K562 (cell line): ENCODE measurements around the gene NIFK. TPM values are rescaled to one million over a fixed set of nuclear protein-coding genes. Genes with fewer than 3 reads are reported as not detected.

ENCODE experiments used
- ATAC-seq: fragments of 200-7000 bp; cut with Tn5 transposase; 3 replicates; pipeline ENCODE4 v1.9.1; 2020; ENCODE audit warnings: moderate library complexity
- BruUV-seq: library from RNA; stranded (reverse); fragments of 400-500 nt; replicated peaks from 2 replicates; lab custom pipeline; 2021; lab: Mats Ljungman, UMichigan
- CTCF ChIA-PET: fragments of 300-600 bp; formaldehyde crosslinking; extraction: SDS; loops from one replicate; lab custom pipeline; 2021; ENCODE audit warnings: low intra/inter-chr PET ratio; lab: Yijun Ruan, JAX
- POLR2A ChIA-PET: fragments of 300-600, 350-650 bp; sonication (Branson Sonifier 250); formaldehyde crosslinking; extraction: SDS; loops from one replicate; lab custom pipeline; 2021; ENCODE audit warnings: antibody characterized with exemption, inconsistent platforms; lab: Yijun Ruan, JAX
- DNase-seq, 4 experiments: peaks; one replicate each; pipeline versions ENCODE4 v3.0.0 to v3.0.0-alpha.2; 2011 to 2018; ENCODE audit warnings: low spot score in 3 of 4, mixed read lengths in 3 of 4; ENCODE audit errors: extremely low read depth in 1 of 4
- FAIRE-seq: peaks from 2 replicates; lab custom pipeline; 2011; peaks lifted over from hg19 to GRCh38; lab: Jason Lieb, UNC
- H2AFZ ChIP-seq: 2 replicates; pipeline ENCODE4 v1.6.0; 2011; ENCODE audit warnings: low read depth, low read length, control low read depth, inconsistent platforms
- H3K27ac ChIP-seq: fragments of 200-600 bp; 3 replicates; pipeline ENCODE4 v1.8.0; 2011; ENCODE audit warnings: low read depth, mild to moderate bottlenecking, control low read depth, inconsistent platforms, low read length, moderate library complexity, mixed read lengths; ENCODE audit errors: extremely low read depth
- H3K27me3 ChIP-seq, 2 experiments: fragments of 300-600 bp in 1 of 2; 2 replicates in 1 of 2; 3 replicates in 1 of 2; pipeline versions ENCODE4 v1.6.0 to v1.8.0; 2011; ENCODE audit warnings: inconsistent platforms in 2 of 2, low read length in 2 of 2, mild to moderate bottlenecking in 1 of 2, mixed read lengths in 1 of 2, moderate library complexity in 1 of 2; ENCODE audit not compliant: control insufficient read depth in 2 of 2, insufficient read depth in 2 of 2
- H3K36me3 ChIP-seq: fragments of 300-600 bp; 3 replicates; pipeline ENCODE4 v1.8.0; 2011; ENCODE audit warnings: mild to moderate bottlenecking, low read length, inconsistent platforms; ENCODE audit not compliant: control insufficient read depth, insufficient read depth
- H3K4me1 ChIP-seq, 2 experiments: fragments of 200-600 bp in 1 of 2; replicated peaks in 1 of 2; 2 replicates in 1 of 2; 3 replicates in 1 of 2; pipeline versions ENCODE4 v1.5.1 to v1.8.0; 2011; ENCODE audit warnings: inconsistent platforms in 2 of 2, low read length in 2 of 2, mild to moderate bottlenecking in 1 of 2, mixed read lengths in 1 of 2, moderate library complexity in 1 of 2; ENCODE audit not compliant: control insufficient read depth in 2 of 2, insufficient read depth in 2 of 2
- H3K4me2 ChIP-seq: 2 replicates; pipeline ENCODE4 v1.6.1; 2011; ENCODE audit warnings: low read length, control low read depth, inconsistent platforms, mixed read lengths; ENCODE audit not compliant: insufficient read depth
- H3K4me3 ChIP-seq: fragments of 200-600 bp; sonication (generic), shearing (Covaris generic); 2 replicates; pipeline ENCODE4 v1.5.1; 2016; ENCODE audit warnings: control low read depth, inconsistent platforms
- H3K79me2 ChIP-seq: fragments of 200-600 bp; 3 replicates; pipeline ENCODE4 v1.8.0; 2011; ENCODE audit warnings: low read length, inconsistent platforms; ENCODE audit not compliant: control insufficient read depth, insufficient read depth
- H3K9ac ChIP-seq, 2 experiments: 2 replicates each; pipeline versions ENCODE4 v1.6.0 to v1.6.1; 2011; ENCODE audit warnings: low read depth in 2 of 2, low read length in 2 of 2, control low read depth in 1 of 2, inconsistent platforms in 1 of 2, mild to moderate bottlenecking in 1 of 2, mixed read lengths in 1 of 2; ENCODE audit not compliant: insufficient read depth in 1 of 2
- H3K9me1 ChIP-seq: one replicate; pipeline ENCODE4 v1.6.0; 2011; ENCODE audit warnings: inconsistent platforms, mild to moderate bottlenecking, low read length, moderate library complexity; ENCODE audit not compliant: control insufficient read depth, insufficient read depth
- H3K9me3 ChIP-seq: replicated peaks from 2 replicates; pipeline ENCODE4 v1.5.1; 2011; ENCODE audit warnings: low read depth, low read length, inconsistent platforms; ENCODE audit not compliant: control insufficient read depth, insufficient read depth
- H4K20me1 ChIP-seq: replicated peaks from 2 replicates; pipeline ENCODE4 v1.6.1; 2011; ENCODE audit warnings: low read length, inconsistent platforms, mixed read lengths; ENCODE audit not compliant: control insufficient read depth, insufficient read depth
- GABPB1 ChIP-seq: sonication (generic); formaldehyde crosslinking; IDR thresholded peaks from 2 replicates; pipeline ENCODE4 v1.8.0; 2022; ENCODE audit warnings: mild to moderate bottlenecking, missing genetic modification reagents
- JUND ChIP-seq, 2 experiments: IDR thresholded peaks; 2 replicates in 1 of 2; 3 replicates in 1 of 2; pipeline ENCODE4 v1.6.1; 2011; ENCODE audit warnings: borderline replicate concordance in 2 of 2, low read depth in 2 of 2, low read length in 2 of 2, improper control_type of control experiment in 1 of 2, missing biosample characterization in 1 of 2, missing genetic modification characterization in 1 of 2, missing genetic modification reagents in 1 of 2
- KLF6 ChIP-seq: fragments of 250-450 bp; sonication (Bioruptor Pico); IDR thresholded peaks from 2 replicates; pipeline ENCODE4 v1.4.0; 2020; ENCODE audit warnings: mild to moderate bottlenecking, moderate library complexity, borderline replicate concordance
- PBX2 ChIP-seq, 2 experiments: IDR thresholded peaks in 1 of 2; conservative IDR thresholded peaks in 1 of 2; 2 replicates each; pipeline ENCODE4 v1.6.1; 2016; ENCODE audit warnings: low read depth in 2 of 2, mild to moderate bottlenecking in 1 of 2, missing compliant biosample characterization in 1 of 2, missing genetic modification characterization in 1 of 2, moderate library complexity in 1 of 2
- PHF21A ChIP-seq: fragments of 450-650 bp; IDR thresholded peaks from 2 replicates; pipeline ENCODE4 v1.6.1; 2017; ENCODE audit warnings: low read depth, borderline replicate concordance
- SMAD4 ChIP-seq: fragments of 250-450 bp; sonication (Bioruptor Pico); conservative IDR thresholded peaks from 2 replicates; pipeline ENCODE4 v1.8.0; 2021; ENCODE audit warnings: inconsistent platforms, mild to moderate bottlenecking, moderate library complexity
- SMC3 ChIP-seq: conservative IDR thresholded peaks from 2 replicates; pipeline ENCODE4 v1.6.1; 2011; ENCODE audit warnings: low read depth, low read length, improper control_type of control experiment; ENCODE audit not compliant: insufficient read depth
- TCF15 ChIP-seq: fragments of 250-450 bp; sonication (Bioruptor Pico); IDR thresholded peaks from 2 replicates; pipeline ENCODE4 v1.8.0; 2022; ENCODE audit warnings: moderate library complexity, mild to moderate bottlenecking, inconsistent platforms
- ZNF24 ChIP-seq: fragments of 450-650 bp; IDR thresholded peaks from 2 replicates; pipeline ENCODE4 v1.6.1; 2016
- ZNF589 ChIP-seq: fragments of 200-800 bp; sonication (Bioruptor generic); IDR thresholded peaks from 2 replicates; pipeline ENCODE4 v1.6.1; 2016; ENCODE audit warnings: low read depth, missing genetic modification characterization, missing compliant biosample characterization
- WGBS: fragments of 100-300 bp; shearing (Covaris generic); methylation state at CpG from one replicate; pipeline ENCODE4 v1.1.6; 2016; ENCODE audit warnings: low coverage, mixed read lengths; ENCODE audit not compliant: insufficient coverage; ENCODE audit errors: missing lambda C conversion rate; 5-methylcytosine and 5-hydroxymethylcytosine counted together
- in situ Hi-C: fragments of 300-500 bp; cut with MboI; formaldehyde crosslinking; loops from 4 replicates; pipeline ENCODE4 v1.15.0; 2018; ENCODE audit warnings: inconsistent platforms, mixed read lengths
- intact Hi-C: fragments of 100-400 bp; cut with micrococcal nuclease; formaldehyde crosslinking; loops from 2 replicates; pipeline ENCODE4 v1.14.2; 2022
- polyA plus RNA-seq, 8 experiments: library from polyadenylated mRNA; depleted of rRNA in 4 of 8; stranded (reverse) in 5 of 8; unstranded in 3 of 8; fragments of >200 nt; fragmentation: Nextera tagmentation in 2 of 8; fragmentation: Illumina TruSeq in 1 of 8; extraction: Ambion mirVana in 2 of 8; extraction: Trizol in 1 of 8; gene quantifications; 2 replicates each; pipeline versions ENCODE4 v1.2.1 to v1.2.3, GENCODE V29; 2011 to 2014; ENCODE audit warnings: inconsistent platforms in 1 of 8, missing spikeins in 1 of 8
- total RNA-seq, 7 experiments: library from RNA; depleted of rRNA in 6 of 7; stranded (reverse); fragments of >200 nt in 6 of 7; fragmentation: Illumina TruSeq in 2 of 7; extraction: Trizol in 2 of 7; gene quantifications; 2 replicates each; pipeline versions ENCODE4 v1.2.1 to v1.2.3, GENCODE V29; 2011 to 2021; ENCODE audit warnings: low replicate concordance in 1 of 7
- TF ChIP-seq, protein P1 (sequence below): sonication (generic); formaldehyde crosslinking; IDR thresholded peaks from 2 replicates; pipeline ENCODE4 v1.8.1; 2023; ENCODE audit warnings: missing genetic modification reagents, mild to moderate bottlenecking, borderline replicate concordance

Gene NIFK
- total and polyA plus RNA-seq, 9 of the 15 experiments (the other 6 are each of a cell fraction or from before 2014, with no cell fraction given), result 60.2 to 426 (median 183) TPM

- ATAC-seq (peak; percentile 75), FAIRE-seq (no peak), DNase-seq (peak; percentile 28 to 49 (median 40))
- Histone ChIP-seq H3K9me1 (peaks cover 10% of the 10 kb centered on the region), H3K27me3 (no peaks in the 10 kb centered on the region), H3K9me3 (no peaks in the 10 kb centered on the region), H3K27ac (no peak overlapping the region), H3K79me2 (no peaks in the 10 kb centered on the region), H3K4me3 (no peak overlapping the region), H2AFZ (peak overlapping the region; percentile 9), H3K36me3 (no peaks in the 10 kb centered on the region), H4K20me1 (no peaks in the 10 kb centered on the region), H3K9ac (peak overlapping the region in 1 of 2 experiments; percentile 59; a peak in 1 of 4 replicates), H3K4me2 (no peak overlapping the region), H3K4me1 (peaks cover 17 to 32% of the 10 kb centered on the region in 2 experiments)
- in situ Hi-C loops, result no loop called here
- 46% methylated on average over 18 of the region's 19 CpGs for whole genome bisulfite sequencing
- no TSS peak for BruUV-seq
- ChIA-PET POLR2A (interaction anchor here (0.6 to 1.1 kb wide), 5 partner anchors 17 to 169 kb away, joined by 3 read pairs; partner anchors contain the start of gene RNU4ATAC), CTCF (no interaction called here)
- intact Hi-C loops, result loop anchor here (5.0 kb wide), 2 partner anchors 47 to 102 kb away; no protein-coding TSS in a partner anchor
- TF ChIP-seq SMC3 (no peak), SMAD4 (CRISPR knock-in tag) (peak; percentile 81), PHF21A (no peak), ZNF24 (no peak), PBX2 (CRISPR knock-in tag; IDR thresholded peaks at IDR 0.05; ENCODE audit: low read depth) (no peak), PBX2 (tag; conservative IDR thresholded peaks at IDR 0.05; ENCODE audit: low read depth) (peak; percentile 61), JUND (IDR thresholded peaks at IDR 0.05; ENCODE audit: borderline replicate concordance, low read depth, low read length) (peak; percentile 83), JUND (tag; IDR thresholded peaks at IDR 0.05; ENCODE audit: borderline replicate concordance, low read depth, low read length) (peak; percentile 72; the same call in 2 of the 3 replicates), GABPB1 (CRISPR knock-in tag) (peak; percentile 80), ZNF589 (0 out of 2 replicates have a peak, but pooled peaks have one; percentile 36), TCF15 (CRISPR knock-in tag) (no peak), KLF6 (CRISPR knock-in tag) (no peak)
- TF ChIP-seq, protein P1, sequence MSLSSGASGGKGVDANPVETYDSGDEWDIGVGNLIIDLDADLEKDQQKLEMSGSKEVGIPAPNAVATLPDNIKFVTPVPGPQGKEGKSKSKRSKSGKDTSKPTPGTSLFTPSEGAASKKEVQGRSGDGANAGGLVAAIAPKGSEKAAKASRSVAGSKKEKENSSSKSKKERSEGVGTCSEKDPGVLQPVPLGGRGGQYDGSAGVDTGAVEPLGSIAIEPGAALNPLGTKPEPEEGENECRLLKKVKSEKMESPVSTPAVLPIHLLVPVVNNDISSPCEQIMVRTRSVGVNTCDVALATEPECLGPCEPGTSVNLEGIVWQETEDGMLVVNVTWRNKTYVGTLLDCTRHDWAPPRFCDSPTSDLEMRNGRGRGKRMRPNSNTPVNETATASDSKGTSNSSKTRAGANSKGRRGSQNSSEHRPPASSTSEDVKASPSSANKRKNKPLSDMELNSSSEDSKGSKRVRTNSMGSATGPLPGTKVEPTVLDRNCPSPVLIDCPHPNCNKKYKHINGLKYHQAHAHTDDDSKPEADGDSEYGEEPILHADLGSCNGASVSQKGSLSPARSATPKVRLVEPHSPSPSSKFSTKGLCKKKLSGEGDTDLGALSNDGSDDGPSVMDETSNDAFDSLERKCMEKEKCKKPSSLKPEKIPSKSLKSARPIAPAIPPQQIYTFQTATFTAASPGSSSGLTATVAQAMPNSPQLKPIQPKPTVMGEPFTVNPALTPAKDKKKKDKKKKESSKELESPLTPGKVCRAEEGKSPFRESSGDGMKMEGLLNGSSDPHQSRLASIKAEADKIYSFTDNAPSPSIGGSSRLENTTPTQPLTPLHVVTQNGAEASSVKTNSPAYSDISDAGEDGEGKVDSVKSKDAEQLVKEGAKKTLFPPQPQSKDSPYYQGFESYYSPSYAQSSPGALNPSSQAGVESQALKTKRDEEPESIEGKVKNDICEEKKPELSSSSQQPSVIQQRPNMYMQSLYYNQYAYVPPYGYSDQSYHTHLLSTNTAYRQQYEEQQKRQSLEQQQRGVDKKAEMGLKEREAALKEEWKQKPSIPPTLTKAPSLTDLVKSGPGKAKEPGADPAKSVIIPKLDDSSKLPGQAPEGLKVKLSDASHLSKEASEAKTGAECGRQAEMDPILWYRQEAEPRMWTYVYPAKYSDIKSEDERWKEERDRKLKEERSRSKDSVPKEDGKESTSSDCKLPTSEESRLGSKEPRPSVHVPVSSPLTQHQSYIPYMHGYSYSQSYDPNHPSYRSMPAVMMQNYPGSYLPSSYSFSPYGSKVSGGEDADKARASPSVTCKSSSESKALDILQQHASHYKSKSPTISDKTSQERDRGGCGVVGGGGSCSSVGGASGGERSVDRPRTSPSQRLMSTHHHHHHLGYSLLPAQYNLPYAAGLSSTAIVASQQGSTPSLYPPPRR (CRISPR knock-in tag), result no peak
These were observed 37.0 kb downstream of the NIFK start for GRCh38 chr2:121699421-121700333.
